Lower lobe of right lung (tissue), 2 donors: ENCODE data around the gene HMBS. TPM values are rescaled to one million over a fixed set of nuclear protein-coding genes. Genes with fewer than 3 reads are reported as not detected.

Experiments
- ATAC-seq, 2 donors: fragments of 200-7000 bp; cut with Tn5 transposase; one replicate each; pipeline ENCODE4 v1.9.1; 2020 to 2022; ENCODE audit warnings: mild to moderate bottlenecking in 2 of 2, moderate library complexity in 2 of 2
- DNase-seq: peaks from one replicate; pipeline ENCODE4 v3.0.0-alpha.2; 2020
- H3K27ac ChIP-seq: fragments of 200-600 bp; one replicate; pipeline ENCODE4 v1.8.0; 2022
- H3K27me3 ChIP-seq: fragments of 200-600 bp; one replicate; pipeline ENCODE4 v1.8.0; 2022; ENCODE audit warnings: low read depth
- H3K36me3 ChIP-seq: fragments of 200-600 bp; one replicate; pipeline ENCODE4 v1.8.0; 2022; ENCODE audit warnings: mild to moderate bottlenecking
- H3K4me1 ChIP-seq: fragments of 200-600 bp; one replicate; pipeline ENCODE4 v1.8.0; 2022
- H3K4me3 ChIP-seq: fragments of 200-600 bp; one replicate; pipeline ENCODE4 v1.8.0; 2022; ENCODE audit warnings: mild to moderate bottlenecking
- H3K9me3 ChIP-seq: fragments of 200-600 bp; one replicate; pipeline ENCODE4 v1.8.0; 2022
- CTCF ChIP-seq: fragments of 200-600 bp; IDR thresholded peaks from one replicate; pipeline ENCODE4 v1.8.0; 2022; ENCODE audit warnings: antibody characterized with exemption, mild to moderate bottlenecking
- intact Hi-C: fragments of 100-400 bp; cut with DNase I; formaldehyde crosslinking; loops from one replicate; pipeline ENCODE4 v1.11.0; 2022
- total RNA-seq: library from RNA; stranded (reverse); fragmentation: NEBNext Ultra II Directional; extraction: Animal tissue kit (Norgen Biotek cat#: 25700); gene quantifications from one replicate; pipeline ENCODE4 v1.2.1, GENCODE V29; 2021
- donor health status: DM: no; HTN: yes; CAD: no; lungs with severe emphysema.

The HMBS gene
- total RNA-seq, 1 donor from 2014 or later = 16.7 TPM

GRCh38 chr11:119111361-119111925 lies 26.8 kb downstream of the HMBS start:
- Histone ChIP-seq H3K9me3 (no peaks in the 10 kb centered on the region), H3K4me1 (peaks cover 29% of the 10 kb centered on the region), H3K27ac (no peak overlapping the region), H3K36me3 (peaks cover 65% of the 10 kb centered on the region), H3K4me3 (no peak overlapping the region), H3K27me3 (no peaks in the 10 kb centered on the region)
- intact Hi-C loops = no loop called here
- ATAC-seq (no peak), DNase-seq (no peak)
- no peak for TF ChIP-seq CTCF

DNA sequence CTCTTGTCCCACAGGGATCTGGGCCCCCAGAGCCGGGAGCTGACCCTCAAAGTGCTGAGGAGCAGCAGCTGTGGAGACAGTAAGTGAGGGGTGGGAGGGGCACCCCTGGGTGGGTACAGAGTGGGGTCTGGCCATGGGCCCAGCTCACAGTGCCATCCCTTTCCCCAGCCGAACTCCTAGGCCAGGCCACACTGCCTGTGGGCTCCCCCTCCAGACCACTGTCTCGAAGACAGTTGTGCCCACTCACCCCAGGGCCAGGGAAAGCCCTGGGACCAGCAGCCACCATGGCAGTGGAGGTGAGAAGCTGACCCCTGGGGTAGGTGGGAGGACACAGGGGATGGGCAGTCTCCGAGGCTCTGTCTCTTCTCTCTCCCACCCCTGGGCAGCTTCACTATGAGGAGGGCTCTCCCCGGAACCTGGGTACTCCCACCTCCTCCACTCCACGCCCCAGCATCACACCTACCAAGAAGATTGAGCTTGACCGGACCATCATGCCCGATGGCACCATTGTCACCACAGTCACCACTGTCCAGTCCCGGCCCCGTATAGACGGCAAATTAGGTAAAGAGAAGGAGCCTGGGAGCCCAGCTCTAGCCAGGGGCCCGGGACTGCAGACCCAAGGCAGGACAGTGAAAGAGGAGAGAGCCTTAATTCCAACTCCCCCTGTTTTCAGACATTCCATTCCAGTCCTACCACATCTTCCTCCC lies 27.8 kb downstream of the HMBS start:
- no peak for TF ChIP-seq CTCF
- H3K4me3 ChIP-seq = no peak overlapping the region
- H3K27ac ChIP-seq = no peak overlapping the region
- H3K27me3 ChIP-seq = no peaks in the 10 kb centered on the region
- ATAC-seq = no peak
- peaks cover 65% of the 10 kb centered on the region for H3K36me3 ChIP-seq
- H3K9me3 ChIP-seq = no peaks in the 10 kb centered on the region
- intact Hi-C loops = no loop called here
- no peak for DNase-seq
- H3K4me1 ChIP-seq = peaks cover 25% of the 10 kb centered on the region

- Histone ChIP-seq H3K4me3 (no peak overlapping the region), H3K36me3 (peaks cover 72% of the 10 kb centered on the region), H3K9me3 (no peaks in the 10 kb centered on the region), H3K27ac (no peak overlapping the region), H3K27me3 (no peaks in the 10 kb centered on the region), H3K4me1 (peaks cover 19% of the 10 kb centered on the region)
- no peak for DNase-seq
- no peak for ATAC-seq
- no peak for TF ChIP-seq CTCF
- intact Hi-C loops = no loop called here
Measured at GRCh38 chr11:119113716-119114115, 29.0 kb downstream of the HMBS start.

DNA sequence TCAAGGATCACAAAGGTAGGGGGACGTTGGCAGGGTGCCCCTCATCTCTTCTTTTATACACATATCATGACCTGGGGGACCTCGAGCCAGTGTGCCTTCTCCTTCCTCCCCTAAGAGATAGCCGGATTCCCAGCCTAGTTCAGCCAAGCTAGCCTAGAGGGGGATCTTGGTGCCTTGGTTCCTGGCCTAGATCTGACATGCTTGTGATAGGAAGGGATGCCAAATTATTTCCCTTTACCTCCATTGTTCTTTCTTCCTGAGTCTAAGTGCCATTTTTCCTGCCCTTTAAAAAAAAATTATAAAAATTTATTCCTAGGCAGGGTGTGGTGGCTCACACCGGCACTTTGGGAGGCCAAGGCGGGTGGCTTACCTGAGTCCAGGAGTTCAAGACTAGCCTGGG lies 29.7 kb downstream of the HMBS start:
- Histone ChIP-seq H3K36me3 (peaks cover 72% of the 10 kb centered on the region), H3K4me3 (no peak overlapping the region), H3K4me1 (peaks cover 13% of the 10 kb centered on the region), H3K9me3 (no peaks in the 10 kb centered on the region), H3K27ac (no peak overlapping the region), H3K27me3 (no peaks in the 10 kb centered on the region)
- TF ChIP-seq CTCF = no peak
- no peak for ATAC-seq
- no peak for DNase-seq
- intact Hi-C loops = no loop called here

GRCh38 chr11:119115484-119116234 lies 31.0 kb downstream of the HMBS start:
- H3K4me1 ChIP-seq = peaks cover 4% of the 10 kb centered on the region
- peak; percentile 85 for DNase-seq
- peak overlapping the region; percentile 68 for H3K27ac ChIP-seq
- intact Hi-C loops = no loop called here
- H3K27me3 ChIP-seq = no peaks in the 10 kb centered on the region
- peak; percentile 59 to 79 for ATAC-seq
- H3K9me3 ChIP-seq = no peaks in the 10 kb centered on the region
- peaks cover 63% of the 10 kb centered on the region for H3K36me3 ChIP-seq
- no peak for TF ChIP-seq CTCF
- H3K4me3 ChIP-seq = peak overlapping the region; percentile 23
